ENCODE data around the gene GABRD. TPM values are rescaled to one million over a fixed set of nuclear protein-coding genes. Genes with fewer than 3 reads are reported as not detected.

GABRD gene
- total and polyA plus RNA-seq, 2 donors from 2014 or later: 0.63 to 1.1 TPM

DNA sequence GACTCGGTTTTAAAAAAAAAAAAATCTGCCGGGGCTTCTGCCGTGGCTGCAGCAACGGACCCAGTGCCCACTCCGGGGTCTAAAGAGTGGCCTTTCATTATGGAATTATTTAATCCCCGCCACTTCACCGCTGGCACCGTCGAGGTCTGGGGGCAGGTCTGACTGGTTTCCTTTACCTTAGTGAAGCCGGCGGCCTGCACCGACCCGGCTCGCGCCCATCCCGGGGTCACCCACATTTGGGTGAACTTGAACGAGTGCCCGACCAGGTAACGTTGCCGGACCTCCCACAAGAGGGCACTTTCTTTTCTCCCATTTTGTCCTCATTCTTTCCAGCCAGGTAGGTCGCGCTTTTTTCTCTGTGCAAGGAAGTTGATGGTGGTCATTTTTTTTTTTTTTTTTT is 35.4 kb downstream of the GABRD start:
- H3K9ac ChIP-seq (ENCODE audit: low read length in 3 of 3): no peak overlapping the region
- DNase-seq: no peak
- no peaks in the 10 kb centered on the region for H3K27me3 ChIP-seq (ENCODE audit: control insufficient read depth, insufficient read depth, low read length)
- peaks cover 0 to 6% (median 2%) of the 10 kb centered on the region in 3 donors for H3K4me1 ChIP-seq (ENCODE audit: control insufficient read depth in 2 of 3, insufficient read depth in 2 of 3, low read depth in 1 of 3, low read length in 3 of 3)
- intact Hi-C loops (cut with DNase I): no loop called here
- TF ChIP-seq, protein P1, sequence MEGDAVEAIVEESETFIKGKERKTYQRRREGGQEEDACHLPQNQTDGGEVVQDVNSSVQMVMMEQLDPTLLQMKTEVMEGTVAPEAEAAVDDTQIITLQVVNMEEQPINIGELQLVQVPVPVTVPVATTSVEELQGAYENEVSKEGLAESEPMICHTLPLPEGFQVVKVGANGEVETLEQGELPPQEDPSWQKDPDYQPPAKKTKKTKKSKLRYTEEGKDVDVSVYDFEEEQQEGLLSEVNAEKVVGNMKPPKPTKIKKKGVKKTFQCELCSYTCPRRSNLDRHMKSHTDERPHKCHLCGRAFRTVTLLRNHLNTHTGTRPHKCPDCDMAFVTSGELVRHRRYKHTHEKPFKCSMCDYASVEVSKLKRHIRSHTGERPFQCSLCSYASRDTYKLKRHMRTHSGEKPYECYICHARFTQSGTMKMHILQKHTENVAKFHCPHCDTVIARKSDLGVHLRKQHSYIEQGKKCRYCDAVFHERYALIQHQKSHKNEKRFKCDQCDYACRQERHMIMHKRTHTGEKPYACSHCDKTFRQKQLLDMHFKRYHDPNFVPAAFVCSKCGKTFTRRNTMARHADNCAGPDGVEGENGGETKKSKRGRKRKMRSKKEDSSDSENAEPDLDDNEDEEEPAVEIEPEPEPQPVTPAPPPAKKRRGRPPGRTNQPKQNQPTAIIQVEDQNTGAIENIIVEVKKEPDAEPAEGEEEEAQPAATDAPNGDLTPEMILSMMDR (IDR thresholded peaks at IDR 0.05; ENCODE audit: borderline replicate concordance, extremely low read depth, insufficient read depth): no peak
- no peak for FAIRE-seq
- no peak overlapping the region for H3K4me3 ChIP-seq (ENCODE audit: low read length in 3 of 3)
- no peaks in the 10 kb centered on the region for H3K9me3 ChIP-seq (ENCODE audit: control insufficient read depth in 2 of 3, insufficient read depth in 1 of 3, low read length in 3 of 3)
- H3K27ac ChIP-seq (ENCODE audit: low read depth in 2 of 2, low read length in 2 of 2): no peak overlapping the region
- H3K36me3 ChIP-seq (ENCODE audit: control insufficient read depth in 2 of 3, insufficient read depth in 3 of 3, low read length in 3 of 3): peaks cover 0 to 6% (median 0%) of the 10 kb centered on the region in 3 donors

GRCh38 chr1:2055911-2056575 is 36.9 kb downstream of the GABRD start:
- DNase-seq: no peak

GRCh38 chr1:2056955-2057590 is 37.9 kb downstream of the GABRD start:
- Histone ChIP-seq H3K9ac (ENCODE audit: low read length in 3 of 3) (no peak overlapping the region), H3K27me3 (ENCODE audit: control insufficient read depth, insufficient read depth, low read length) (no peaks in the 10 kb centered on the region), H3K9me3 (ENCODE audit: control insufficient read depth in 2 of 3, insufficient read depth in 1 of 3, low read length in 3 of 3) (no peaks in the 10 kb centered on the region), H3K27ac (ENCODE audit: low read depth in 2 of 2, low read length in 2 of 2) (no peak overlapping the region), H3K4me1 (ENCODE audit: control insufficient read depth in 2 of 3, insufficient read depth in 2 of 3, low read depth in 1 of 3, low read length in 3 of 3) (peaks cover 0 to 2% (median 0%) of the 10 kb centered on the region in 3 donors), H3K36me3 (ENCODE audit: control insufficient read depth in 2 of 3, insufficient read depth in 3 of 3, low read length in 3 of 3) (peaks cover 0 to 10% (median 0%) of the 10 kb centered on the region in 3 donors), H3K4me3 (ENCODE audit: low read length in 3 of 3) (no peak overlapping the region)
- intact Hi-C loops (cut with DNase I): no loop called here
- FAIRE-seq (no peak), DNase-seq (no peak)
- TF ChIP-seq, protein P1 (IDR thresholded peaks at IDR 0.05; ENCODE audit: borderline replicate concordance, extremely low read depth, insufficient read depth): no peak

More at GRCh38 chr1:2055911-2056575, 36.9 kb downstream of the GABRD start:
- Histone ChIP-seq H3K9me3 (ENCODE audit: control insufficient read depth in 2 of 3, insufficient read depth in 1 of 3, low read length in 3 of 3) (no peaks in the 10 kb centered on the region), H3K36me3 (ENCODE audit: control insufficient read depth in 2 of 3, insufficient read depth in 3 of 3, low read length in 3 of 3) (peaks cover 0 to 10% (median 0%) of the 10 kb centered on the region in 3 donors), H3K27me3 (ENCODE audit: control insufficient read depth, insufficient read depth, low read length) (no peaks in the 10 kb centered on the region), H3K4me1 (ENCODE audit: control insufficient read depth in 2 of 3, insufficient read depth in 2 of 3, low read depth in 1 of 3, low read length in 3 of 3) (peaks cover 0 to 6% (median 0%) of the 10 kb centered on the region in 3 donors), H3K4me3 (ENCODE audit: low read length in 3 of 3) (no peak overlapping the region), H3K27ac (ENCODE audit: low read depth in 2 of 2, low read length in 2 of 2) (no peak overlapping the region), H3K9ac (ENCODE audit: low read length in 3 of 3) (no peak overlapping the region)
- TF ChIP-seq, protein P1 (IDR thresholded peaks at IDR 0.05; ENCODE audit: borderline replicate concordance, extremely low read depth, insufficient read depth): no peak
- FAIRE-seq: no peak
- intact Hi-C loops (cut with DNase I): no loop called here
